Keratinocyte (primary cell): ENCODE measurements around the gene ITGA11. TPM values are rescaled to one million over a fixed set of nuclear protein-coding genes. Genes with fewer than 3 reads are reported as not detected.

ENCODE experiments used
- DNase-seq: peaks from one replicate; pipeline ENCODE4 v3.0.0-alpha.2; 2011; ENCODE audit warnings: low read depth, missing footprints, low spot score
- FAIRE-seq: peaks from 2 replicates; lab custom pipeline; 2011; peaks lifted over from hg19 to GRCh38; lab: Jason Lieb, UNC
- H2AFZ ChIP-seq: 2 replicates; pipeline ENCODE4 v1.6.0; 2012; ENCODE audit warnings: low read length, control low read depth, inconsistent platforms; ENCODE audit not compliant: control insufficient read depth
- H3K27ac ChIP-seq: 2 replicates; pipeline ENCODE4 v1.5.1; 2011; ENCODE audit warnings: low read length; ENCODE audit not compliant: control insufficient read depth, insufficient read depth
- H3K27me3 ChIP-seq: 3 replicates; pipeline ENCODE4 v1.6.0; 2011; ENCODE audit warnings: low read length; ENCODE audit not compliant: control insufficient read depth, insufficient read depth; ENCODE audit errors: extremely low read depth
- H3K36me3 ChIP-seq, 2 experiments: 2 replicates in 1 of 2; 3 replicates in 1 of 2; pipeline ENCODE4 v1.5.1; 2011; ENCODE audit warnings: low read length in 2 of 2, mild to moderate bottlenecking in 1 of 2; ENCODE audit not compliant: control insufficient read depth in 2 of 2, insufficient read depth in 2 of 2; ENCODE audit errors: extremely low read depth in 1 of 2
- H3K4me1 ChIP-seq: 3 replicates; pipeline ENCODE4 v1.5.1; 2011; ENCODE audit warnings: low read length; ENCODE audit not compliant: control insufficient read depth, insufficient read depth; ENCODE audit errors: extremely low read depth
- H3K4me2 ChIP-seq: 3 replicates; pipeline ENCODE4 v1.6.0; 2011; ENCODE audit warnings: low read depth, low read length; ENCODE audit not compliant: control insufficient read depth, insufficient read depth; ENCODE audit errors: extremely low read depth
- H3K4me3 ChIP-seq, 3 experiments: fragments of 200-600 bp in 1 of 3; sonication (generic) in 1 of 3; 2 replicates in 2 of 3; 3 replicates in 1 of 3; pipeline ENCODE4 v1.5.1; 2011 to 2016; ENCODE audit warnings: low read length in 3 of 3, mild to moderate bottlenecking in 3 of 3, control low read depth in 2 of 3, inconsistent platforms in 1 of 3, low read depth in 1 of 3, mixed read lengths in 1 of 3, mixed run types in 1 of 3, moderate library complexity in 1 of 3; ENCODE audit not compliant: control insufficient read depth in 2 of 3, insufficient read depth in 2 of 3; ENCODE audit errors: extremely low read depth in 1 of 3
- H3K79me2 ChIP-seq: 2 replicates; pipeline ENCODE4 v1.6.0; 2012; ENCODE audit warnings: low read length; ENCODE audit not compliant: control insufficient read depth, insufficient read depth
- H3K9ac ChIP-seq: 3 replicates; pipeline ENCODE4 v1.6.0; 2011; ENCODE audit warnings: low read length; ENCODE audit not compliant: control insufficient read depth, insufficient read depth; ENCODE audit errors: extremely low read depth
- H3K9me1 ChIP-seq: 3 replicates; pipeline ENCODE4 v1.6.0; 2011; ENCODE audit warnings: low read length; ENCODE audit not compliant: control insufficient read depth, insufficient read depth; ENCODE audit errors: extremely low read depth
- H3K9me3 ChIP-seq: 2 replicates; pipeline ENCODE4 v1.5.1; 2012; ENCODE audit warnings: low read depth, low read length; ENCODE audit not compliant: control insufficient read depth
- H4K20me1 ChIP-seq: 3 replicates; pipeline ENCODE4 v1.6.0; 2011; ENCODE audit warnings: low read length; ENCODE audit not compliant: control insufficient read depth, insufficient read depth; ENCODE audit errors: extremely low read depth
- CTCF ChIP-seq, 3 experiments: IDR thresholded peaks in 1 of 3; conservative IDR thresholded peaks in 1 of 3; optimal IDR thresholded peaks in 1 of 3; 2 replicates in 2 of 3; 3 replicates in 1 of 3; pipeline versions ENCODE3 to v1.5.1; 2011; ENCODE audit warnings: low read length in 3 of 3, mild to moderate bottlenecking in 3 of 3, moderate library complexity in 2 of 3, control low read depth in 1 of 3, inconsistent platforms in 1 of 3; ENCODE audit not compliant: insufficient read depth in 2 of 3; ENCODE audit errors: extremely low read depth in 1 of 3
- EZH2 ChIP-seq: IDR thresholded peaks from one replicate; pipeline ENCODE4 v1.6.1; 2012; ENCODE audit warnings: inconsistent platforms, mild to moderate bottlenecking, low read length, moderate library complexity
- dilution Hi-C: fragments of 300-500 bp; cut with MboI; formaldehyde crosslinking; loops from one replicate; pipeline ENCODE4 v1.7.0; 2020; ENCODE audit warnings: low sequenced_read_pairs; ENCODE audit not compliant: extremely low pct_ligation_motif_present
- polyA plus RNA-seq, 5 experiments: library from polyadenylated mRNA; depleted of rRNA in 3 of 5; stranded (reverse) in 3 of 5; stranded (forward) in 1 of 5; unstranded in 1 of 5; fragments of >200 nt; gene quantifications; 1 replicate in 1 of 5; 2 replicates in 3 of 5; 3 replicates in 1 of 5; pipeline versions ENCODE4 v1.2.1 to v1.2.3, GENCODE V29; 2011 to 2012; ENCODE audit warnings: missing spikeins in 2 of 5, low read depth in 1 of 5, low replicate concordance in 1 of 5

ITGA11 gene
- polyA plus RNA-seq, 1 donor (not counting 4 experiments of a cell fraction or from before 2014, with no cell fraction given): not detected

- H3K27ac ChIP-seq: no peak overlapping the region
- H3K9me1 ChIP-seq: no peaks in the 10 kb centered on the region
- DNase-seq (no peak), FAIRE-seq (no peak)
- no peak overlapping the region for H3K9ac ChIP-seq
- dilution Hi-C loops: no loop called here
- H2AFZ ChIP-seq: no peak overlapping the region
- H3K27me3 ChIP-seq: peaks cover 11% of the 10 kb centered on the region
- H3K4me3 ChIP-seq: no peak overlapping the region
- no peaks in the 10 kb centered on the region for H3K9me3 ChIP-seq
- H3K4me2 ChIP-seq: no peak overlapping the region
- no peak for TF ChIP-seq CTCF (optimal IDR thresholded peaks at IDR 0.05 in 1 of 3, IDR thresholded peaks at IDR 0.05 in 1 of 3, conservative IDR thresholded peaks at IDR 0.05 in 1 of 3; ENCODE audit: extremely low read depth in 1 of 3, insufficient read depth in 2 of 3, low read length in 3 of 3)
- TF ChIP-seq EZH2: no peak
- H4K20me1 ChIP-seq: no peaks in the 10 kb centered on the region
- no peaks in the 10 kb centered on the region for H3K36me3 ChIP-seq
- H3K4me1 ChIP-seq: no peaks in the 10 kb centered on the region
- H3K79me2 ChIP-seq: no peaks in the 10 kb centered on the region
Observed at GRCh38 chr15:68413363-68414205, 18.4 kb downstream of the ITGA11 start.

GRCh38 chr15:68412218-68412617, 19.7 kb downstream of the ITGA11 start:
- FAIRE-seq (no peak), DNase-seq (no peak)
- Histone ChIP-seq H3K4me2 (no peak overlapping the region), H3K36me3 (no peaks in the 10 kb centered on the region), H3K9me3 (no peaks in the 10 kb centered on the region), H3K27me3 (peaks cover 14% of the 10 kb centered on the region), H3K9ac (no peak overlapping the region), H3K27ac (no peak overlapping the region), H4K20me1 (no peaks in the 10 kb centered on the region), H3K4me3 (no peak overlapping the region), H3K79me2 (no peaks in the 10 kb centered on the region), H3K9me1 (no peaks in the 10 kb centered on the region), H3K4me1 (no peaks in the 10 kb centered on the region), H2AFZ (no peak overlapping the region)
- TF ChIP-seq CTCF (optimal IDR thresholded peaks at IDR 0.05 in 1 of 3, IDR thresholded peaks at IDR 0.05 in 1 of 3, conservative IDR thresholded peaks at IDR 0.05 in 1 of 3; ENCODE audit: extremely low read depth in 1 of 3, insufficient read depth in 2 of 3, low read length in 3 of 3): no peak
- TF ChIP-seq EZH2: no peak
- dilution Hi-C loops: no loop called here
